SU-DHL-6 (cell line): ENCODE data around the gene FBXO24.

Experiments used
- CTCF ChIP-seq: fragments of 200-600 bp; sonication (generic); IDR thresholded peaks from one replicate; pipeline ENCODE4 v1.5.1; 2017; ENCODE audit warnings: antibody characterized with exemption, mild to moderate bottlenecking, low read length, moderate library complexity; ENCODE audit not compliant: insufficient read depth, poor library complexity, severe bottlenecking
- EZH2phosphoT487 ChIP-seq: fragments of 200-600 bp; sonication (generic), shearing (Covaris generic); conservative IDR thresholded peaks from 2 replicates; pipeline ENCODE4 v1.6.1; 2018; ENCODE audit warnings: mild to moderate bottlenecking, antibody characterized with exemption, low read length, moderate library complexity, mixed read lengths

GRCh38 chr7:100583132-100584053 is 2.7 kb upstream of the FBXO24 start:
- TF ChIP-seq CTCF (no peak), EZH2phosphoT487 (no peak)
